HG03565 (cell line): ENCODE results near the gene ATOH1.
A peak's percentile ranks its signal among the peaks of the same experiment; 100 is the strongest.

Source experiments
- ATAC-seq: cut with Tn5 transposase; IDR thresholded peaks from one replicate; pipeline ENCODE4 v1.9.1; 2021; ENCODE audit warnings: mild to moderate bottlenecking, moderate library complexity; ENCODE audit not compliant: unreplicated experiment

Gene ATOH1, protein sequence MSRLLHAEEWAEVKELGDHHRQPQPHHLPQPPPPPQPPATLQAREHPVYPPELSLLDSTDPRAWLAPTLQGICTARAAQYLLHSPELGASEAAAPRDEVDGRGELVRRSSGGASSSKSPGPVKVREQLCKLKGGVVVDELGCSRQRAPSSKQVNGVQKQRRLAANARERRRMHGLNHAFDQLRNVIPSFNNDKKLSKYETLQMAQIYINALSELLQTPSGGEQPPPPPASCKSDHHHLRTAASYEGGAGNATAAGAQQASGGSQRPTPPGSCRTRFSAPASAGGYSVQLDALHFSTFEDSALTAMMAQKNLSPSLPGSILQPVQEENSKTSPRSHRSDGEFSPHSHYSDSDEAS

DNA sequence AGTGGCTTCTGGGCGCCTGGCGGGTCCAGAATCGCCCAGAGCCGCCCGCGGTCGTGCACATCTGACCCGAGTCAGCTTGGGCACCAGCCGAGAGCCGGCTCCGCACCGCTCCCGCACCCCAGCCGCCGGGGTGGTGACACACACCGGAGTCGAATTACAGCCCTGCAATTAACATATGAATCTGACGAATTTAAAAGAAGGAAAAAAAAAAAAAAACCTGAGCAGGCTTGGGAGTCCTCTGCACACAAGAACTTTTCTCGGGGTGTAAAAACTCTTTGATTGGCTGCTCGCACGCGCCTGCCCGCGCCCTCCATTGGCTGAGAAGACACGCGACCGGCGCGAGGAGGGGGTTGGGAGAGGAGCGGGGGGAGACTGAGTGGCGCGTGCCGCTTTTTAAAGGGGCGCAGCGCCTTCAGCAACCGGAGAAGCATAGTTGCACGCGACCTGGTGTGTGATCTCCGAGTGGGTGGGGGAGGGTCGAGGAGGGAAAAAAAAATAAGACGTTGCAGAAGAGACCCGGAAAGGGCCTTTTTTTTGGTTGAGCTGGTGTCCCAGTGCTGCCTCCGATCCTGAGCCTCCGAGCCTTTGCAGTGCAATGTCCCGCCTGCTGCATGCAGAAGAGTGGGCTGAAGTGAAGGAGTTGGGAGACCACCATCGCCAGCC lies at the start of gene ATOH1:
ATOH1 (plus strand) TSS at position 422 of the 663 bp plus-strand sequence; CDS start at position 596, 174 bp downstream.
- ATAC-seq, result no peak

DNA sequence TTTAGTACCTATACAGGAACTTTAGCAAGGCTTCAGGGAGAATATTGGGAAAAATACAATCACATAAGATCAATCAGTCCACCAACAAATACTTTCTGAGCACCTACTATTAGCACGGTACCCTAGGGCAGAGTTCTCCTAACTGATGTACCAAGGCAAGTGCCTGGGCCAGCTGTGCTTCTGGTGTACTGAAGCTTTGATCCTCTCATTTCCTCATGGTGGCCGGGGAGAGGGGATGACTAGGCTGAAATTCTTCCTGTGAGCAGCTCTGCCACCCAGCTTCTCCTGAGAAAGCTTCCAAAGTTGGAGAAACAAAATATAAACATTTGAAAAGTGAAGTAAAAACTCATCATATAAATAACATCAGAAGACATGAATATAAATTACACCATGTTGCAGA lies 49.3 kb upstream of the ATOH1 start:
- no peak for ATAC-seq

DNA sequence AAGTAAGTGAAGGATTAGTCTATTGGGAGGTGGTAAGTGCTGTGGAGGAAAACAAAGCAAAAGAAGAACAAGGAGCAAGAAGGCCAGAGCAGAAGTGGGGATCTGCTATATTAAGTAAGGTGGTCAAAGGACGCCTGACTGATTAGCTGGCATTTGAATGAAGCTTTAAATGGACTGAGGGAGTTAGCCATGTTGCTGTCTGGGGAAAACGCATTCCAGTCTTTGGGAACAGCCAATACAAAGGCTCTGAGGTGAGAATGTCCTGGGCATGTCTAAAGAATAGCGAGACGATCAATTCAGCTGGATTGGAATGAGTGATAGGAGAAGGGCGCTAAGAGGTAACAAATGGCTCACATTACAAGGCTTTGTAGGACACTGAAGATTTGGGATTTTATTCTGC lies 48.5 kb upstream of the ATOH1 start:
- no peak for ATAC-seq

DNA sequence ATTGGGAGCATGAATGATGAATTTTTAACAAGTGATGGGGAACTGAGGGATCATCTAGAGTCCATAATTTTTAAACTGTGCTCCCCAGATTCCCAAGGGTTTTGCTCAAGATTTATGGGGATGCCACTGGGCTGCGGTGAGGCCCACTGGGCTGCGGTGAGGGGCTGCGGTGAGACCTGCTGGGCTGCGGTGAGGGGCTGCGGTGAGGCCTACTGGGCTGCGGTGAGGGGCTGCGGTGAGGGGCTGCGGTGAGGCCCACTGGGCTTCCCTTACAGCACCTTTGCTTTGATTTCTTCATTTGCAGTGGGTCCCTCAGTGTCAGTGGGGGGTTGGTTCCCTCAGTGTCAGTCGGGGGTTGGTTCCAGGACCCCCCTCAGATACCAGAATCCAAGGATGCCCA lies 47.4 kb upstream of the ATOH1 start:
- ATAC-seq, result no peak

DNA sequence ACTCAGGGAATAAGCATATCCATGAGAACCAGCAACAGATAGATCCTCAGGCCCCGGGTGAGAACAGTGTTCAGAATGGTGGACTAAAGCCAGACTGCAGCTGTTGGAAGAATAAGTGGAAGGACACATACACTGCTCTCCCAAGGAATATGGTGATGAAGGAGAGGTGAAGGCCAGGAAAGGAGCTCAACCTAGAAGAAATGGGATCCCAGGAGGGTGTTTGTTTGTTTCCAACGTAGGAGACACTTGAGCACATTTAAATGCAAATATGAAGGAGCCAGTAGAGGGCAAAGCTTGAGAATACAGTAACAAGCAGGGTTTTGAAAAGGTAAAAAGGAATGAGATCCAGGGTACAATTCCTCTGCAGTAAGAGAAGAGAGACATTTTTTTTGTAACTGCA lies 42.4 kb upstream of the ATOH1 start:
- no peak for ATAC-seq

DNA sequence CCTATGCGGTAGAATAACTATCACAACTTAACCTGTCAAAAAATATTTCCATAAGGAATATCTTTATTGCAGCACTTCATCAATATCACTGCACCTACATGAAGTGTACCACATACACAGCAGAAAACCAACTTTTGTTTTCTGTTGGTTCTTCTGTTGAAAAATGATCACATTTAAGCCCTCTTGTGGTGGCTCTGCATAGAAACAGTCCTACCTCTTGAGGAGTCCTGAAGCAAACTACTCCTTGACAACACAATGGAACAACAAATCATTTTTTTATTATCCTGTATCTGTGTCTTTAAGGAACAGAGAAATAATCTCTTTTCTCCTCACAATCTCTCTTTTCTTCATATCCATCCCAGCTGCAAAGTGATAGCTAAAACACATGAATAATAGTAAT lies 39.8 kb upstream of the ATOH1 start:
- peak; percentile 52 for ATAC-seq

DNA sequence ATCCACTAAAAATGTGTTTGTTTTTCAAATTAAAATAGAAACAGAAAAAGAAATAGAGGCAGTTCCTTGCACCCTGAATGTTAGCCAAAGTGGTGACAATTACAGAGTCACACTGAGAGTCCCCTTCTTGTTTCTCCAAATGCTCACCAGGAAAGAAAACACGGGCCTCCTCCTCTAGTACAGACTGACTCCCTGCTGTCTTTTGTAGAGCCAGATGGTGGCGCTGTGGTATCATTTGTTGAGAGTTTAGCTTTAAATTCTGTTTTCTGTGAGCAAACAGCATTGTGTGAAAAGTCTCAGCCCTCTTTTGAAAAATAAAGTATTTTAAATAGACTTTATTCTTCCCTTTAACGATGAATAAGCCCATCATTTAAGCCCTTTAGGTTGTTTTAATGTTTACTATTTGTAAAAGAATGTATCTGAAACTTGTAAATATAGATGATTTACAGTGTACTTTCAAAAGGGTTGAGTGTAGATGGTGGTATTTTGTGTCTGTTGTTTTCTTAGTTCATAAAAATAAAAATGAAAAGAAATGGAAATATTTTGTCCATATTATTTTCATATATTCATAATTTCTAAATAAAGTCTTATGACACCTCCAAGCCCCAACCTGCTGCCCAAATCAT lies 36.9 kb upstream of the ATOH1 start:
- ATAC-seq, result peak; percentile 72

DNA sequence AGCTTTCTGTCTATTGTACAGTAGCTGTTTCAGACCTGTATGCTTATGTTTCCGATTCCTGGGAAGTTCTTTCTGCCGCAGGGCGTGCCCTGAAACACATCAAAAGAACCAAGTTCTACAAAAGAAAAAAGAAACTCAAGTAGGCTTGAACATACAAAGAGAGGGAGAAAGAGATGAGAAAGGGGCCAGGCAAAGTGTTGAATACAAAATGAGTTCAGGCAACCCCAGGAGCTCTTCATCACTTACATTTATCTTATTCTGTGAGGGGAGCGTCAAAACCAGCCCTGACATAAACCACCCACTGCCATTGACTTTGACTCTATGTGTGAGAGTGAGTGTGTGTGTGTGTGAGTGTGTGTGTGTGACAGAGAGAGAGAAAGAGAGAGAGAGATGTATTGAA lies 26.5 kb upstream of the ATOH1 start:
- ATAC-seq, result no peak

DNA sequence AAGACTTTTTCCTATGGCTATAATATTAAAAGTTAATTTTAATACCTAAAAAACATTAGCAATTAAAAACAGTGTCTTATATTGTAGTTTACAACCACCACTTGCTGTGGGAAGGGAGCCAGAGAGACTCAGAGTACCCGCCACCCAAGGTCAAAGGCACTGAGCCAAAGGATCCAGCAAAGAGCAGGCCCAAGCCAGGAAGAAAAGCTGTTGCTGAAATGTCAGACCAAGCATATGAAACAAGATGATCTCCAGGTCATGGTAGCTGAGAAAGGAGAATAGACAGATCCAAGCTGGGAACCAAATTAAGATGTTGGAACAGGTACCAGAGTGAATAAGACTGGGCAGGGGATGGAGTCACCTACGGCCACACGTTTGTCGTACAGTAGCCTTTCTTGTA lies 18.8 kb upstream of the ATOH1 start:
- ATAC-seq, result no peak

DNA sequence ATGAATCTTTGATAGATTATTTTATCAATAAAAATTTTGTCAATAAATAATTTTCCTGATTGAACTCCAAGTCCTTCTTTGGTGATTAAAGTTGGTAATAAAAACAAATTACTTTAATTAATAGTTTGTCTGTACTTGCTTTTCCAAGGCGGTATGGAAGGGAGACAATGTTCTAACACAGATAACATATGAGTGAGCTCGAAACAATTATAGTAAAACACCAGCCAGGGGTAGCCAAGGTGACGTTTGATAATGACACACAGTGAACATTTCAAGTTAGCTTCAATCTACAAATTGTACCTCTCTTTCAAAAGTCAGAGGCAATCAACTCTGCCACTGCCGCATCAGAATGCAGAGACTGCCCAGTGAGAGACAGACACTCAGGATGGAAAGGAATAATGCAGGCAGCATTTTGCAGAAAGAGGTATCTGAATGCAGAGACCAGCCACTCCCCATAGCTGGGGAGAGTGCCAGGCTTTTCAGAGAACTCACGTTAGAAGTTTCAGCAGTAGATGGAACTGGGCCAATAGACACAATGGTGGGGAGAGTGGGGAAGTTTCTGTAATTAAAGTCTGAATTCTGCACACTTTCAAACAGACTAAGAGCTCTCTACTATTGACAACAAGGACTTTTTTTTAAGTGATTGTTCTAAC lies 18.1 kb upstream of the ATOH1 start:
- ATAC-seq, result no peak

DNA sequence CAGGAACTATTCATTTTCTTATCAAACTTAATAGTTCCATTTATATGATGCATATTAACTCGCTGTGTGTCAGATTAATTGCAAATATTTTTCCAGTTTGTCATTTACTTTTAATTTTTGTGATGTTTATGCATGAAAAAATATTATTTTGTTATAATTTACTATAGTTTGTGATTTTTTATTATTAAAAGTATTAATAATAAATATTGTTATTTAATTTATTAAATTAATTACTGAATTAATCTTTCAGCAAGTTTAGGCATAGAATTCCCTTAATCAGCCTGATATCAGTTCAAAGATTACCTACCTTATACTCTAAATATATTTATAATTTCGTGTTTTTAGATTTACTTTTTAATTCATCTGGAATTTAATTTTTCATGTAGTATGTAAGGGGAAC lies 15.5 kb upstream of the ATOH1 start:
- no peak for ATAC-seq

DNA sequence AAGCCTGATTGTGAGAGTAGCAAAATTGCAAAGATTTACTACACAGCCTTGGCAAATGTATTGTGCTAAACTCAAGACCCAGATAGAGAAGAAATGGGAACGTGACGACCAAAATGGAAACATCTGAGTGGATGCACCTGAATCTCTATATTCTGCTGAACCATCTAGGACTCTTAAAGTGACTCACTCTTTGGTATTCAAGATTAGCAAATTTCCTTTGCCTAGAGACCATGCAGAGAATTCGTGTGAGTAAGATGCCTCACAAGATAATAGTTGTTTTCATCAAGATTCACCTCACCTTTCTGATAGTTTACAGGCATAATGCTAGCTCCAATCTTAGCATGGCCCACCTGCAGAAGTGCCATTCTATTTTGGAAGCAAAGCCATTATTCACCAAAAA lies 14.4 kb upstream of the ATOH1 start:
- ATAC-seq, result no peak

DNA sequence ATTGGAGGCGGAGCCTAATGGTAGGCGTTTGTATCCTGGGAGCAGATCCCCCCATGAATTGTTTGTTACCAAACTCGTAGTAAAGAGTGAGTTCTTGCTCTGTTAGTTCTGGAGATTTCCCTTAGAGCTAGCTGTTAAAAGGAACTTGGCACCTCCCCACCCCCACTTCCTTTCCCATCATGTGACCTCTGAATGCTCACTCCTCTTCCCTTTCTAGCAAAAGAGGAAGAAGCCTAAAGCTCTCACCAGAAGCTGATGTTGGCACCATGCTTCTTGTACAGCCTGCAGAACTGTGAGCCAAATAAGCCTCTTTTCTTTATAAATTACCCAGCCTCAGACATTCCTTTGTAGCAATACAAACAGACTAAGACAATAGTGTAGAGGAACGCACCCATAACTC lies 13.8 kb upstream of the ATOH1 start:
- no peak for ATAC-seq

DNA sequence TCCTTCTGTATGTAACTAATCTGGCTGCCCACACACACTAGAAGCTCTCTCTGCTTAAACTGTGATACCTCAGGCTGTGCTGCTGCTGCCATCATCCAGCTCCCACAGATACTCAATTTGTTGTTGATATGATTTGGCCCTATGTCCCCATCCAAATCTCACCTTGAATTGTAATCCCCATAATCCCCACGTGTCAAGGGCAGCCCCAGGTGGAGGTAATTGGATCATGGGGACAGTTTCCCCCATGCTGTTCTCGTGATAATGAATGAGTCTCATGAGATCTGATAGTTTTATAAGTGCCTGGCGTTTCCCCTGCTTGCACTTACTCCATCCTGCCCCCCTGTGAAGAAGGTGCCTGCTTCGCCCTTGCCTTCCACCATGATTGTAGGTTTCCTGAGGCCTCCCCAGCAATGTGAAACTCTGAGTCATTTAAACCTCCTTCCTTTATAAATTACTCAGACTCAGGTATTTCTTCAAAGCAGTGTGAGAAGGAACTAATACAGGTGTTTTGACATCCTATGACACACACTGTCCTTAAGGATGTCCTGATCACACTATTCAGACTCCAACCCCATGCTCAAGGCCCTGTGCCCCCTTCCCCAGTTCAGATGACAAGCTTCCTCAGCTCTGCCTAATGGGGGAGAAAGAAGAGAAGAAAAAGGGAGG lies 2.9 kb upstream of the ATOH1 start:
- no peak for ATAC-seq

DNA sequence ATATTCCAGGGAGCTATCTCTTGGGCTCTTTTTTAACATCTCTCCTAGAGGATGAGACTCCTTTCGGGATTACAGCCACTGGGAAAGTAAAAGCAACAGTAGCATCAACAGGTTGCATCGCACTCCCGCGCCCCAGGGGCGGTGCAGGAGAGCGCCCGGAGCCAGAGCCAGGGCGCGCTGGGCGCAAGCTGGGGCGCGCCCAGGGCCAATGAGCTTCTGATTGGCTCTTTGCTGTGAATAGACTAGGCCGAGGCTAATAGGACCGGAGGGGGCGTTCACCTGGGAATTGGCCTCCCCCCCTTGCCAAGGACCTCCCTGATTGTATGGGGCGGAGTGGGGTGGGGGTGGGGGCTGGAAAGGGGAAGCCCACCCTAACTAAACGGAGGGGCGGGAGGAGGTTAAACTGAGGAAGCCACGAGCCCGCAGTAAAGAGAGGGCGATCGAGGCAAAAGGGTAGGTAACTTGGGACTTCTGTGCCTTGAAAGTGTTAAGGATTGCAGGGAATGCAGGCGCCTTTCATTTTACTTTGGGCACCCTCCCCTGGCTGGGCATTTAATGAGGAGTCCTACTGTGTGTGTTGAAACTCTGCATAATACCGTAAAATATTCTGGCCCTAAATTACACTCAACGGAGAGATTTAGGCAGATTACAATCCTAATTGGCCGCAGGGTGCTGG lies 1.1 kb upstream of the ATOH1 start:
- no peak for ATAC-seq

DNA sequence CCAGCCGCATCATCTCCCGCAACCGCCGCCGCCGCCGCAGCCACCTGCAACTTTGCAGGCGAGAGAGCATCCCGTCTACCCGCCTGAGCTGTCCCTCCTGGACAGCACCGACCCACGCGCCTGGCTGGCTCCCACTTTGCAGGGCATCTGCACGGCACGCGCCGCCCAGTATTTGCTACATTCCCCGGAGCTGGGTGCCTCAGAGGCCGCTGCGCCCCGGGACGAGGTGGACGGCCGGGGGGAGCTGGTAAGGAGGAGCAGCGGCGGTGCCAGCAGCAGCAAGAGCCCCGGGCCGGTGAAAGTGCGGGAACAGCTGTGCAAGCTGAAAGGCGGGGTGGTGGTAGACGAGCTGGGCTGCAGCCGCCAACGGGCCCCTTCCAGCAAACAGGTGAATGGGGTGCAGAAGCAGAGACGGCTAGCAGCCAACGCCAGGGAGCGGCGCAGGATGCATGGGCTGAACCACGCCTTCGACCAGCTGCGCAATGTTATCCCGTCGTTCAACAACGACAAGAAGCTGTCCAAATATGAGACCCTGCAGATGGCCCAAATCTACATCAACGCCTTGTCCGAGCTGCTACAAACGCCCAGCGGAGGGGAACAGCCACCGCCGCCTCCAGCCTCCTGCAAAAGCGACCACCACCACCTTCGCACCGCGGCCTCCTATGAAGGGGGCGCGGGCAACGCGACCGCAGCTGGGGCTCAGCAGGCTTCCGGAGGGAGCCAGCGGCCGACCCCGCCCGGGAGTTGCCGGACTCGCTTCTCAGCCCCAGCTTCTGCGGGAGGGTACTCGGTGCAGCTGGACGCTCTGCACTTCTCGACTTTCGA lies 654 bp downstream of the ATOH1 start:
- no peak for ATAC-seq

DNA sequence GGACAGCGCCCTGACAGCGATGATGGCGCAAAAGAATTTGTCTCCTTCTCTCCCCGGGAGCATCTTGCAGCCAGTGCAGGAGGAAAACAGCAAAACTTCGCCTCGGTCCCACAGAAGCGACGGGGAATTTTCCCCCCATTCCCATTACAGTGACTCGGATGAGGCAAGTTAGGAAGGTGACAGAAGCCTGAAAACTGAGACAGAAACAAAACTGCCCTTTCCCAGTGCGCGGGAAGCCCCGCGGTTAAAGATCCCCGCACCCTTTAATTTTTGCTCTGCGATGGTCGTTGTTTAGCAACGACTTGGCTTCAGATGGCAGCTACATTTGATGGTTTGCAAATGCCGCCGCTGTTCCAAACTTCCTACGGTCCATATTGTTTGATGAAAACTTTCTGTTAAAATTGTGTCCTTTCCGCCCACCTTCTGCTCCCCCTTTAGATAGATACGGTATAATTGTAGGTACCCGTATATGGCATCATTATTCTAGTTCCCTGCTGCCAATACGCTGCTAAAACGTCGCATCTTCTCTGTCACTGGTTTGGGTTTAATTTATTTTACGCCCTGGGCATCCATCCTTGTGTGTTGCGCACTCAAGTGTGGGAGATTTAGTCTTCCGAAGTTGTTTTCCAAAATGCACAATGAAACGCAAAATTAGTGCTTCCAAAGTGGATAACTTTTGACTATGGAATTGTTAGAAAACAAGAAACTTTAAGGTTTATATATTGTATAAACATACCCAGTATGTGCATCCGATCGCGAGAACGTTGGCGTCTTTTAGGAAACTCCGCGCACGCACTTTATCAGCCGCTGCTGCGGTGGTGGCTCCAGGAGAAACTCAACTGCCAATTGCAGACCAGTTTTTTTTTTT lies 1.5 kb downstream of the ATOH1 start:
- ATAC-seq, result no peak

DNA sequence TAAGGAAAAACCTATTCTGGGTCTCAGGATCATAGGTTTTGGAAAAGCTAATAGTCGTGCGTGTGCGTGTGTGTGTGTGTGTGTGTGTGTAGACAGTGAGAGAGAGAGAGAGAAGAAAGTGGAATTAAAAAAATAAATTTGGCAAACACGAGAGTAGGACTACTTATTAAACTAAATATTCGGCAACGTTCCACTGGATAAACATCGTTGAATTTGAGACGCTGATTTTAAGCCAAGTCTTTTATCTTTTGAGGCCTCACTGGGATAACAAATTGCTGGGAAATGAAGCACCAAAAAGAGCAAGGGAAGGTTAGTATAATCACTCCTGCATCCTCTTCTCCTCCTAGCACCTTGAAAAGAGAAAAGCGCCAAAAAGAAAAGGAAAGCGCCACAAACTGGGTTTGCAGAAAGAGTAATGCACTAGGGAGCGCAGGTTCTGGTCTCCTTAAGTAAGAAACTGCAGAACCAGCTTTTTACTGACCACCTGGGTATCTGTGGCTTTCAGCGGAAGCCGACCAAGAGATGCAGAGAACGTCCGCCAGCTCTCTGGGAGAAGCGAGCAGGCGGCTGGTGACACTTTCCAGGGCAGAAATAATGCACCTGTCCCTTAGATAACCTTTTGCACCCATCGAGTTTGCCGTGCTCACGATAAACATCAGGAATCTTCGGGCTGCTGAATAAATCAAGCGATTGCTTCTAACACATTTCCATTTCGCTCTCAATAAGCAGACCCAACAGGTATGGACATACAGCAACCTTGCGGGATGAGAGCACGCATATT lies 3.4 kb downstream of the ATOH1 start:
- ATAC-seq, result no peak
